ENCODE measurements around the gene CAAP1. TPM values are rescaled to one million over a fixed set of nuclear protein-coding genes. Genes with fewer than 3 reads are reported as not detected.

CAAP1 gene
- total and polyA plus RNA-seq, 4 donors = 8.9 to 19.6 (median 11.3) TPM

- TF ChIP-seq REST (IDR thresholded peaks at IDR 0.05) (no peak), JUND (IDR thresholded peaks at IDR 0.05) (no peak), YY1 (IDR thresholded peaks at IDR 0.05) (no peak), FOXA1 (IDR thresholded peaks at IDR 0.05) (no peak), ATF3 (IDR thresholded peaks at IDR 0.05) (no peak), EGR1 (IDR thresholded peaks at IDR 0.05; ENCODE audit: low read depth in 2 of 2) (no peak), TAF1 (conservative IDR thresholded peaks at IDR 0.05) (no peak)
Measured at GRCh38 chr9:26937816-26938371, 45.3 kb upstream of the CAAP1 start (continued).

GRCh38 chr9:26935847-26936246 is 43.2 kb upstream of the CAAP1 start:
- no peak for DNase-seq (ENCODE audit: low spot score)
- H3K27ac ChIP-seq (ENCODE audit: low read depth in 1 of 2, low read length in 2 of 2) = no peak overlapping the region
- H3K4me3 ChIP-seq (ENCODE audit: low read depth in 1 of 3, low read length in 3 of 3) = no peak overlapping the region
- H3K27me3 ChIP-seq (ENCODE audit: control insufficient read depth in 4 of 4, insufficient read depth in 4 of 4, low read length in 3 of 4) = no peaks in the 10 kb centered on the region
- no peak overlapping the region for H3K9ac ChIP-seq (ENCODE audit: low read depth in 1 of 2, low read length in 2 of 2)
- H3K9me3 ChIP-seq (ENCODE audit: control insufficient read depth in 4 of 4, low read length in 3 of 4) = peaks cover 0 to 4% (median under 1%) of the 10 kb centered on the region in 4 donors
- TF ChIP-seq RAD21 (IDR thresholded peaks at IDR 0.05) (no peak), EGR1 (IDR thresholded peaks at IDR 0.05; ENCODE audit: low read depth in 2 of 2) (no peak), HNF4A (conservative IDR thresholded peaks at IDR 0.05) (no peak), NR2F2 (IDR thresholded peaks at IDR 0.05) (no peak), TAF1 (conservative IDR thresholded peaks at IDR 0.05) (no peak), ZBTB33 (IDR thresholded peaks at IDR 0.05) (no peak), HNF4G (IDR thresholded peaks at IDR 0.05) (no peak), REST (IDR thresholded peaks at IDR 0.05) (no peak), GABPA (IDR thresholded peaks at IDR 0.05 in 1 of 2, conservative IDR thresholded peaks at IDR 0.05 in 1 of 2) (no peak)
- peaks cover 0 to 3% (median 0%) of the 10 kb centered on the region in 4 donors for H3K36me3 ChIP-seq (ENCODE audit: control insufficient read depth in 4 of 4, insufficient read depth in 3 of 4, low read depth in 1 of 4, low read length in 3 of 4)
- H3K4me1 ChIP-seq (ENCODE audit: control insufficient read depth in 4 of 4, insufficient read depth in 4 of 4, low read length in 3 of 4) = peaks cover 0 to 5% (median 3%) of the 10 kb centered on the region in 4 donors

Measured in liver (tissue), 9 donors.